A549 (cell line): ENCODE measurements around the gene ARID1B.

ENCODE experiments used
- HOXB13 ChIP-seq: fragments of 250-450 bp; sonication (Bioruptor Pico); IDR thresholded peaks from 2 replicates; pipeline ENCODE4 v1.5.0; 2020; ENCODE audit warnings: low read depth, mild to moderate bottlenecking, moderate library complexity
- MAFK ChIP-seq: fragments of 450-650 bp; IDR thresholded peaks from 2 replicates; pipeline ENCODE4 v1.6.1; 2014; ENCODE audit not compliant: partially characterized antibody
- TF ChIP-seq, protein P1 (sequence below): fragments of >200 bp; sonication (Bioruptor Twin); formaldehyde crosslinking; IDR thresholded peaks from 3 replicates; pipeline ENCODE4 v1.5.1; 2016
- TF ChIP-seq, protein P2 (sequence below): fragments of 450-650 bp; IDR thresholded peaks from 2 replicates; pipeline ENCODE4 v1.6.1; 2014; ENCODE audit warnings: antibody characterized with exemption

DNA sequence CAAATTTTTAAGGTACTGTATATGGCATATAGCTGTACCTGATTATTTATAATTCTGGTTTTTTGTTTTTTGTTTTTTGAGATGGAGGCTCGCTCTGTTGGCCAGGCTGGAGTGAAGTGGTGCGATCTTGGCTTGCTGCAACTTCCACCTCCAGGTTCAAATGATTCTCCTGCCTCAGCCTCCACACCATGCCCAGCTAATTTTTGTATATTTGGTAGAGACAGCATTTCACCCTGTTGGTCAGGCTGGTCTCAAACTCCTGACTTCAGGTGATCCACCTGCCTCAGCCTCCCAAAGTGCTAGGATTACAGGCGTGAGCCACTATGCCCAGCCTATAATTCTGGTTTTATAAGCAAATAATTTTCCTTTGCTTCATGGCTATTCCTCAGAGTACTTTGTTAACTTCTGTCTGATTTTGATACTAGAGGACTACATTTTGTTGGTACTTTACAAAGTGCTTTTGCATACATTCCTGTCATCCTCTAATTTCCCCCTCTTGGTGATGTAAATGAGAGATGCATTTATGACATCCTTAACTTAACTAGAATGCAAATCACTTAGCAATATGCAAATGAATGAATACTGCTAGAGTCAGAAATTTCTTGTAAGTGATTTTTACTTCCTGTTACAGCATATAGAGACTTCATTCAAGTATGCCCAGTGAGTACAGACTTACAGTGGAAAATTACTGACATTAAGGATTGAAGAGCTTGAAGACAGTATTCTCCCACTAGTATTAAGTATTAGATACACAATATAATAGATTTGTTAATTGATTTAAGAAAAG lies 35.7 kb upstream of the ARID1B start:
- TF ChIP-seq, protein P1, sequence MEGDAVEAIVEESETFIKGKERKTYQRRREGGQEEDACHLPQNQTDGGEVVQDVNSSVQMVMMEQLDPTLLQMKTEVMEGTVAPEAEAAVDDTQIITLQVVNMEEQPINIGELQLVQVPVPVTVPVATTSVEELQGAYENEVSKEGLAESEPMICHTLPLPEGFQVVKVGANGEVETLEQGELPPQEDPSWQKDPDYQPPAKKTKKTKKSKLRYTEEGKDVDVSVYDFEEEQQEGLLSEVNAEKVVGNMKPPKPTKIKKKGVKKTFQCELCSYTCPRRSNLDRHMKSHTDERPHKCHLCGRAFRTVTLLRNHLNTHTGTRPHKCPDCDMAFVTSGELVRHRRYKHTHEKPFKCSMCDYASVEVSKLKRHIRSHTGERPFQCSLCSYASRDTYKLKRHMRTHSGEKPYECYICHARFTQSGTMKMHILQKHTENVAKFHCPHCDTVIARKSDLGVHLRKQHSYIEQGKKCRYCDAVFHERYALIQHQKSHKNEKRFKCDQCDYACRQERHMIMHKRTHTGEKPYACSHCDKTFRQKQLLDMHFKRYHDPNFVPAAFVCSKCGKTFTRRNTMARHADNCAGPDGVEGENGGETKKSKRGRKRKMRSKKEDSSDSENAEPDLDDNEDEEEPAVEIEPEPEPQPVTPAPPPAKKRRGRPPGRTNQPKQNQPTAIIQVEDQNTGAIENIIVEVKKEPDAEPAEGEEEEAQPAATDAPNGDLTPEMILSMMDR, result no peak
- TF ChIP-seq MAFK (no peak), HOXB13 (no peak)
- TF ChIP-seq, protein P2, sequence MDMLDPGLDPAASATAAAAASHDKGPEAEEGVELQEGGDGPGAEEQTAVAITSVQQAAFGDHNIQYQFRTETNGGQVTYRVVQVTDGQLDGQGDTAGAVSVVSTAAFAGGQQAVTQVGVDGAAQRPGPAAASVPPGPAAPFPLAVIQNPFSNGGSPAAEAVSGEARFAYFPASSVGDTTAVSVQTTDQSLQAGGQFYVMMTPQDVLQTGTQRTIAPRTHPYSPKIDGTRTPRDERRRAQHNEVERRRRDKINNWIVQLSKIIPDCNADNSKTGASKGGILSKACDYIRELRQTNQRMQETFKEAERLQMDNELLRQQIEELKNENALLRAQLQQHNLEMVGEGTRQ, result no peak
